HepG2 (cell line): ENCODE data around the gene ZNF425. TPM values are rescaled to one million over a fixed set of nuclear protein-coding genes. Genes with fewer than 3 reads are reported as not detected.

ENCODE experiments used
- CBFB ChIP-seq: sonication (generic); formaldehyde crosslinking; IDR thresholded peaks from 2 replicates; pipeline ENCODE4 v1.4.0; 2020; ENCODE audit warnings: missing genetic modification reagents
- SALL2 ChIP-seq: sonication (generic); formaldehyde crosslinking; IDR thresholded peaks from 2 replicates; pipeline ENCODE4 v1.8.1; 2023; ENCODE audit warnings: mild to moderate bottlenecking, missing genetic modification reagents, inconsistent platforms
- SIN3A ChIP-seq: IDR thresholded peaks from 2 replicates; pipeline ENCODE4 v1.6.1; 2011; ENCODE audit warnings: low read depth, mild to moderate bottlenecking, control low read depth, low read length, borderline replicate concordance
- SRY ChIP-seq: sonication (generic); formaldehyde crosslinking; IDR thresholded peaks from 2 replicates; pipeline ENCODE4 v1.8.0; 2022; ENCODE audit warnings: mild to moderate bottlenecking, missing genetic modification reagents
- ZNF407 ChIP-seq: sonication (generic); formaldehyde crosslinking; IDR thresholded peaks from one replicate; pipeline ENCODE4 v1.5.1; 2020; ENCODE audit warnings: mild to moderate bottlenecking, missing genetic modification reagents; ENCODE audit errors: not compliant biosample characterization
- ZNF556 ChIP-seq: sonication (generic); formaldehyde crosslinking; IDR thresholded peaks from 2 replicates; pipeline ENCODE4 v1.4.0; 2020; ENCODE audit warnings: mild to moderate bottlenecking, missing genetic modification reagents, borderline replicate concordance
- ZNF577 ChIP-seq: sonication (generic); formaldehyde crosslinking; IDR thresholded peaks from 2 replicates; pipeline ENCODE4 v1.4.0; 2020; ENCODE audit warnings: mild to moderate bottlenecking, low read depth, missing genetic modification reagents, borderline replicate concordance
- ZNF724P ChIP-seq: sonication (generic); formaldehyde crosslinking; IDR thresholded peaks from 2 replicates; pipeline ENCODE4 v1.8.0; 2022; ENCODE audit warnings: missing genetic modification reagents, borderline replicate concordance
- polyA plus RNA-seq, 8 experiments: library from polyadenylated mRNA; depleted of rRNA in 3 of 8; stranded (reverse) in 7 of 8; unstranded in 1 of 8; fragments of >200 nt; fragmentation: Illumina TruSeq in 4 of 8; extraction: Trizol in 4 of 8; gene quantifications; 2 replicates each; pipeline versions ENCODE4 v1.2.1 to v1.2.3, GENCODE V29; 2011 to 2016; ENCODE audit warnings: low read depth in 4 of 8, missing spikeins in 1 of 8, mixed read lengths in 1 of 8; ENCODE audit not compliant: insufficient read depth in 1 of 8
- total RNA-seq, 5 experiments: library from RNA; depleted of rRNA; stranded (reverse); fragments of >200 nt; fragmentation: Illumina TruSeq; extraction: Trizol; gene quantifications; 2 replicates each; pipeline ENCODE4 v1.2.3, GENCODE V29; 2016; ENCODE audit warnings: low read depth in 1 of 5
- TF ChIP-seq, protein P1 (sequence below): sonication (generic); formaldehyde crosslinking; conservative IDR thresholded peaks from 2 replicates; pipeline ENCODE4 v1.4.0; 2020; ENCODE audit warnings: missing genetic modification reagents
- TF ChIP-seq, protein P2 (sequence below): sonication (generic); formaldehyde crosslinking; IDR thresholded peaks from 2 replicates; pipeline ENCODE4 v1.5.0; 2020; ENCODE audit warnings: mild to moderate bottlenecking, missing genetic modification reagents, moderate library complexity
- TF ChIP-seq, protein P3 (sequence below): sonication (generic); formaldehyde crosslinking; IDR thresholded peaks from 2 replicates; pipeline ENCODE4 v1.4.0; 2020; ENCODE audit warnings: missing genetic modification reagents

ZNF425 gene
- total and polyA plus RNA-seq, 2 of the 13 experiments (the other 11 are each of a cell fraction or from before 2014, with no cell fraction given), result 0.51 to 1.1 TPM

DNA sequence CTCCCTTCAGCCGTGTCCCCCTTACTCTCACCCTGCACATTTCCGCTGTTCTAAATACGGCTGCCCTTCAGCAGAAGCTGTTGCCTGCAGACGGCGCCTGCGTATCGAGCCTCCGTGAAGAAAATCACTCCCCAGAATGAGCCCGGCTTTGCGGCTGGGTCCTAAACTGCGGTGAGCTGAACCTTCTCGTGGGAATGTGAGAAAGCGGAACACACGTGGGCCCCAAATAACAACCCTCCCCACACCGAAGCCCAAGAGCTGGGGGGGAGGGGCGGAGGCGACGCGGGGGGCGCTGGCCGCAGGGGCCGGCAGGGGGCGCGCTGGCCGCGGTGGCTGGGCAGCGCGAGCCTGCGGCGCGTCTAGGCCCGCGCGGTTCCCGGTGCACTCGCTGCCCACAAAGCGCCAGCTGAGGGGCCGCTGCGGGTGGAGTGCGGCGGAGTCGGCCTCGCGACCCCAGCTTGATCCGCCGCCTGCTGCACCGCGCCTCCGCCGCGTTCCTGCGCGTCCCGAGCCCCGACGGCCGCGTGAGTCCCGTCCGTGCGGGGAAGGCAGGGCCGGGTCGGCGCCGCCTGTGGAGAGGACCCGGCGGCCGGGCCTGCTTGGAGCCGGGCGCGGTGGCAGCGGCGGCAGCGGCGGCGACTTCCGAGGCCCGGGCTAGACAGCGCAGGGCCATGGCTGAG lies 21.1 kb upstream of the ZNF425 start, which contains the start of gene ZNF398 (continued):
- no peak for TF ChIP-seq ZNF407
- TF ChIP-seq CBFB (CRISPR knock-in tag), result peak; percentile 68
- no peak for TF ChIP-seq ZNF556
- TF ChIP-seq SIN3A, result no peak
- TF ChIP-seq SALL2 (CRISPR knock-in tag), result peak; percentile 58
- no peak for TF ChIP-seq ZNF577 (CRISPR knock-in tag)
- TF ChIP-seq ZNF724P (CRISPR knock-in tag), result peak; percentile 66; the same call in 1 of the 2 replicates
- 0 out of 2 replicates have a peak, but pooled peaks have one; percentile 12 for TF ChIP-seq SRY (CRISPR knock-in tag)
- TF ChIP-seq, protein P1, sequence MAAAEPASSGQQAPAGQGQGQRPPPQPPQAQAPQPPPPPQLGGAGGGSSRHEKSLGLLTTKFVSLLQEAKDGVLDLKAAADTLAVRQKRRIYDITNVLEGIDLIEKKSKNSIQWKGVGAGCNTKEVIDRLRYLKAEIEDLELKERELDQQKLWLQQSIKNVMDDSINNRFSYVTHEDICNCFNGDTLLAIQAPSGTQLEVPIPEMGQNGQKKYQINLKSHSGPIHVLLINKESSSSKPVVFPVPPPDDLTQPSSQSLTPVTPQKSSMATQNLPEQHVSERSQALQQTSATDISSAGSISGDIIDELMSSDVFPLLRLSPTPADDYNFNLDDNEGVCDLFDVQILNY (CRISPR knock-in tag), result peak; percentile 11; the same call in 1 of the 2 replicates
- TF ChIP-seq, protein P2, sequence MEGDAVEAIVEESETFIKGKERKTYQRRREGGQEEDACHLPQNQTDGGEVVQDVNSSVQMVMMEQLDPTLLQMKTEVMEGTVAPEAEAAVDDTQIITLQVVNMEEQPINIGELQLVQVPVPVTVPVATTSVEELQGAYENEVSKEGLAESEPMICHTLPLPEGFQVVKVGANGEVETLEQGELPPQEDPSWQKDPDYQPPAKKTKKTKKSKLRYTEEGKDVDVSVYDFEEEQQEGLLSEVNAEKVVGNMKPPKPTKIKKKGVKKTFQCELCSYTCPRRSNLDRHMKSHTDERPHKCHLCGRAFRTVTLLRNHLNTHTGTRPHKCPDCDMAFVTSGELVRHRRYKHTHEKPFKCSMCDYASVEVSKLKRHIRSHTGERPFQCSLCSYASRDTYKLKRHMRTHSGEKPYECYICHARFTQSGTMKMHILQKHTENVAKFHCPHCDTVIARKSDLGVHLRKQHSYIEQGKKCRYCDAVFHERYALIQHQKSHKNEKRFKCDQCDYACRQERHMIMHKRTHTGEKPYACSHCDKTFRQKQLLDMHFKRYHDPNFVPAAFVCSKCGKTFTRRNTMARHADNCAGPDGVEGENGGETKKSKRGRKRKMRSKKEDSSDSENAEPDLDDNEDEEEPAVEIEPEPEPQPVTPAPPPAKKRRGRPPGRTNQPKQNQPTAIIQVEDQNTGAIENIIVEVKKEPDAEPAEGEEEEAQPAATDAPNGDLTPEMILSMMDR (CRISPR knock-in tag), result peak; percentile 66
- TF ChIP-seq, protein P3, sequence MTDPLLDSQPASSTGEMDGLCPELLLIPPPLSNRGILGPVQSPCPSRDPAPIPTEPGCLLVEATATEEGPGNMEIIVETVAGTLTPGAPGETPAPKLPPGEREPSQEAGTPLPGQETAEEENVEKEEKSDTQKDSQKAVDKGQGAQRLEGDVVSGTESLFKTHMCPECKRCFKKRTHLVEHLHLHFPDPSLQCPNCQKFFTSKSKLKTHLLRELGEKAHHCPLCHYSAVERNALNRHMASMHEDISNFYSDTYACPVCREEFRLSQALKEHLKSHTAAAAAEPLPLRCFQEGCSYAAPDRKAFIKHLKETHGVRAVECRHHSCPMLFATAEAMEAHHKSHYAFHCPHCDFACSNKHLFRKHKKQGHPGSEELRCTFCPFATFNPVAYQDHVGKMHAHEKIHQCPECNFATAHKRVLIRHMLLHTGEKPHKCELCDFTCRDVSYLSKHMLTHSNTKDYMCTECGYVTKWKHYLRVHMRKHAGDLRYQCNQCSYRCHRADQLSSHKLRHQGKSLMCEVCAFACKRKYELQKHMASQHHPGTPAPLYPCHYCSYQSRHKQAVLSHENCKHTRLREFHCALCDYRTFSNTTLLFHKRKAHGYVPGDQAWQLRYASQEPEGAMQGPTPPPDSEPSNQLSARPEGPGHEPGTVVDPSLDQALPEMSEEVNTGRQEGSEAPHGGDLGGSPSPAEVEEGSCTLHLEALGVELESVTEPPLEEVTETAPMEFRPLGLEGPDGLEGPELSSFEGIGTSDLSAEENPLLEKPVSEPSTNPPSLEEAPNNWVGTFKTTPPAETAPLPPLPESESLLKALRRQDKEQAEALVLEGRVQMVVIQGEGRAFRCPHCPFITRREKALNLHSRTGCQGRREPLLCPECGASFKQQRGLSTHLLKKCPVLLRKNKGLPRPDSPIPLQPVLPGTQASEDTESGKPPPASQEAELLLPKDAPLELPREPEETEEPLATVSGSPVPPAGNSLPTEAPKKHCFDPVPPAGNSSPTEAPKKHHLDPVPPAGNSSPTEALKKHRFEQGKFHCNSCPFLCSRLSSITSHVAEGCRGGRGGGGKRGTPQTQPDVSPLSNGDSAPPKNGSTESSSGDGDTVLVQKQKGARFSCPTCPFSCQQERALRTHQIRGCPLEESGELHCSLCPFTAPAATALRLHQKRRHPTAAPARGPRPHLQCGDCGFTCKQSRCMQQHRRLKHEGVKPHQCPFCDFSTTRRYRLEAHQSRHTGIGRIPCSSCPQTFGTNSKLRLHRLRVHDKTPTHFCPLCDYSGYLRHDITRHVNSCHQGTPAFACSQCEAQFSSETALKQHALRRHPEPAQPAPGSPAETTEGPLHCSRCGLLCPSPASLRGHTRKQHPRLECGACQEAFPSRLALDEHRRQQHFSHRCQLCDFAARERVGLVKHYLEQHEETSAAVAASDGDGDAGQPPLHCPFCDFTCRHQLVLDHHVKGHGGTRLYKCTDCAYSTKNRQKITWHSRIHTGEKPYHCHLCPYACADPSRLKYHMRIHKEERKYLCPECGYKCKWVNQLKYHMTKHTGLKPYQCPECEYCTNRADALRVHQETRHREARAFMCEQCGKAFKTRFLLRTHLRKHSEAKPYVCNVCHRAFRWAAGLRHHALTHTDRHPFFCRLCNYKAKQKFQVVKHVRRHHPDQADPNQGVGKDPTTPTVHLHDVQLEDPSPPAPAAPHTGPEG (CRISPR knock-in tag), result peak; percentile 68; the same call in 1 of the 2 replicates
